ENCODE data around the gene FOLR1. TPM values are rescaled to one million over a fixed set of nuclear protein-coding genes. Genes with fewer than 3 reads are reported as not detected.

FOLR1 gene
- total and polyA plus RNA-seq, 11 donors: 0.08 to 0.79 (median 0.30) TPM; not detected in 7

DNA sequence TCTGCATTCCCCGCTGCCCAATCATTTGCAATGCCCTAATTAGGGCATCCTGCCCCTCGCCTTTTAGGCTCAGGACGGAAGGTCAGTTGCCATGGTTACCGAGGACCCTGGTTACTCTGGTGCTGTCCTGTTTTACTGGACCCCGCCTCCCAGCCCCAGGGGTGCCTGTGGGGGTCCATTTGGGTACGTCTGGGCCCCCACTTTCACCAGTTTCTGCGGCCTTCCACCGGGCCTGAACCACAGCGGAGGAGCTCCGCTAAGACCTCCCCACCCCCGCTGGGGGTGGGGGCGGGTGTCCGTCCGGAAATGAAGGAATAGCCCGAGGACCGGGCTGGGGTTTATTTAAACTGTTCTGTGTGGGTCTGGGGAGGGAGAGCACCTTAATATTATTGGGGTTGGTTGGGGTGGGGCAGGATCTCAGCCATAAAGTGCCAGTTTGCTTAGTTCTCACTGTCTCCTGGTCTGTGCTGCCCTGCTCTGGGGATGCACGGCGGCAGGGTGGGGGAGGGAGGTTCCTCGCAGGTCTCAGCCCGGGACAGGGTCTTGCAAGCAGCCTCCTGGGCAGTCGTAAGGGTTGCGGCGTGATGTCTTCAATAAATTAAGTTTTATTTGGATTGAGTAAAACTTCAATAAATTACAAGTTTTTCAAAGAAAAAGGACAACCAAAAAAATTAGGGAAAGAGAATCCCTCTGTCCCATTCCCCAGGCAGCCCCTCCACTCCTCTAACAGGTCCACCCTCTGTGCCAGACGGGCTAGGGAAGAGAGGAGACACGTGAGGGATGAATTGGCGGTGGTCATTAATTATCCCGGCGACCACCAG lies 46.8 kb downstream of the FOLR1 start:
- H3K4me1 ChIP-seq: peaks cover 0 to 44% (median 31%) of the 10 kb centered on the region in 12 donors
- no peak for DNase-seq
- H3K27ac ChIP-seq: peak overlapping the region in 5 of 12 donors; percentile 39 to 78 (median 52)
- ATAC-seq: peak in 1 of 4 donors; percentile 1
- H3K4me3 ChIP-seq: peak overlapping the region in 5 of 12 donors; percentile 43 to 56 (median 47)
- H3K27me3 ChIP-seq: peaks cover 12 to 45% (median 31%) of the 10 kb centered on the region in 9 donors
- intact Hi-C loops (cut with DNase I): loop anchor here in 1 of 10 donors (10.0 kb wide), 1 partner anchor 176 kb away; no protein-coding TSS in a partner anchor
- no peak for TF ChIP-seq POLR2A (IDR thresholded peaks at IDR 0.05)
- TF ChIP-seq, protein P1, sequence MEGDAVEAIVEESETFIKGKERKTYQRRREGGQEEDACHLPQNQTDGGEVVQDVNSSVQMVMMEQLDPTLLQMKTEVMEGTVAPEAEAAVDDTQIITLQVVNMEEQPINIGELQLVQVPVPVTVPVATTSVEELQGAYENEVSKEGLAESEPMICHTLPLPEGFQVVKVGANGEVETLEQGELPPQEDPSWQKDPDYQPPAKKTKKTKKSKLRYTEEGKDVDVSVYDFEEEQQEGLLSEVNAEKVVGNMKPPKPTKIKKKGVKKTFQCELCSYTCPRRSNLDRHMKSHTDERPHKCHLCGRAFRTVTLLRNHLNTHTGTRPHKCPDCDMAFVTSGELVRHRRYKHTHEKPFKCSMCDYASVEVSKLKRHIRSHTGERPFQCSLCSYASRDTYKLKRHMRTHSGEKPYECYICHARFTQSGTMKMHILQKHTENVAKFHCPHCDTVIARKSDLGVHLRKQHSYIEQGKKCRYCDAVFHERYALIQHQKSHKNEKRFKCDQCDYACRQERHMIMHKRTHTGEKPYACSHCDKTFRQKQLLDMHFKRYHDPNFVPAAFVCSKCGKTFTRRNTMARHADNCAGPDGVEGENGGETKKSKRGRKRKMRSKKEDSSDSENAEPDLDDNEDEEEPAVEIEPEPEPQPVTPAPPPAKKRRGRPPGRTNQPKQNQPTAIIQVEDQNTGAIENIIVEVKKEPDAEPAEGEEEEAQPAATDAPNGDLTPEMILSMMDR (IDR thresholded peaks at IDR 0.05): peak in 1 of 12 donors; percentile 11
- 70 to 79% (median 73%) methylated on average over 24 to 28 of the region's 28 CpGs for WGBS, 4 donors
- peaks cover 0 to 47% (median 42%) of the 10 kb centered on the region in 9 donors for H3K36me3 ChIP-seq
- no peaks in the 10 kb centered on the region for H3K9me3 ChIP-seq

DNA sequence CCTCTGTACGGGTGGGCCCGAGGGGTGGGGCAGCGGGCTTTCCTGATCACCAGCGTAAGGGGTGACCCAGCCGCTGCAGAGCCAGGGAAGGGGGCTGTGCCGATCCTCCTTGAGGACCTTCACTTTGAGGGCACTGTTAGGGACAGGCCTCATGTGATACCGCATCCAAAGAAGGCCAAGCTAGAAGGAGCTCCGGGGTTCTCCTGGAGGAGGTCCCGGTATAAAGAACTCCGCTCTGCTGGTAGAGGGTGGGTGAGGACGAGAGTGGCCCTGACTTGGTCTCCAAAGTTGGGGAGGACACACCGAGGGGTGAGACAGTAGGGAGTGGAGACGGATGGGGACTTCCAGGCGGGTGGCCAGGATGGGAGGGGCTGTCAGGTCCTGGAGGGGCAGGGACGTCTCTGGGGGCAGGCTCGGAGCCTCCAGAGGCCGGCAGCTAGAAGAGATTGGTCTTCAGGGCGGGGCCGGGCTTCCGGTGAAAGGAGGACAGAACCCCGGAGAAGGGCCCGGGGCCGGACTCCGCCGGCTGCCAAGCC lies 47.4 kb downstream of the FOLR1 start:
- Histone ChIP-seq H3K27ac (peak overlapping the region in 7 of 12 donors; percentile 22 to 78 (median 42)), H3K4me3 (peak overlapping the region; percentile 10 to 56 (median 46)), H3K9me3 (no peaks in the 10 kb centered on the region), H3K4me1 (peaks cover 4 to 50% (median 31%) of the 10 kb centered on the region in 12 donors), H3K27me3 (peaks cover 18 to 52% (median 38%) of the 10 kb centered on the region in 9 donors), H3K36me3 (peaks cover 0 to 40% (median 36%) of the 10 kb centered on the region in 9 donors)
- ATAC-seq (peak; percentile 43 to 55 (median 52)), DNase-seq (peak; percentile 72 to 89 (median 80))
- intact Hi-C loops (cut with DNase I): loop anchor here in 1 of 10 donors (10.0 kb wide), 1 partner anchor 175 kb away; no protein-coding TSS in a partner anchor
- no peak for TF ChIP-seq POLR2A (IDR thresholded peaks at IDR 0.05)
- TF ChIP-seq, protein P1 (IDR thresholded peaks at IDR 0.05): no peak
- WGBS, 4 donors: 11 to 18% (median 13%) methylated on average over 17 to 25 of the region's 25 CpGs

DNA sequence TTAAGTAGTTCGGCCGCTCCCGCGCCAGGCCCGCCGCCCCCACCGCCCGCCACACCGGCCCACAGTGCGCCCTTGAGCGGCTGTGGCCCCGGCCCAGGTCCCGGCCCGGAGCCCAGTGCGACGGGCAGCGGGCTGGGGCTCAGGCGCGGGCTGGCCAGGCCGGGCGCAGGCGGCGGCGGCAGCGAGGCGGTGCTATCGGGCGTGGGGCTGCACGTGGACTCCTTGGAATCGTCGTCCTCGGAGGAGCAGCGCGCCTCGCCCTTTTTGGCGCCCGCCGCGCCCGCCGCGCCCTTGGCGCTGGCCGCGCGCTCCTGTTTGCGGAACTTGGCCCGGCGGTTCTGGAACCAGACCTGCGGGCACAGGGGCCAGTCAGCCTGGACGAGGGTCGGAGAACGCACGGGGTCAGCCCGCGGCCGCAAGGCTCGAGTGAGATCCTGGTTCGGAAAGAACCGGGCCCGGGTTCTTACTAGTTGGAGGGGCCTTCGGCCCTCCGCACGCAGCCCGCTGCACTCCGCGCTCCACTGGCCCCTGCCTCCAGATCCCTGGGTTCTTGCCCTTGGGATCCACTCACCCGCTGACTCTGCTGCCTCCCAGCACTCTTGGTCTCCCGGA lies 48.0 kb downstream of the FOLR1 start:
- peaks cover 4 to 53% (median 31%) of the 10 kb centered on the region in 12 donors for H3K4me1 ChIP-seq
- peaks cover 24 to 58% (median 43%) of the 10 kb centered on the region in 9 donors for H3K27me3 ChIP-seq
- peak overlapping the region; percentile 10 to 56 (median 46) for H3K4me3 ChIP-seq
- no peaks in the 10 kb centered on the region for H3K9me3 ChIP-seq
- peaks cover 0 to 35% (median 30%) of the 10 kb centered on the region in 9 donors for H3K36me3 ChIP-seq
- H3K27ac ChIP-seq: peak overlapping the region in 9 of 12 donors; percentile 22 to 78 (median 42)
- WGBS, 4 donors: 1 to 5% (median 2%) methylated on average over 8 to 69 of the region's 69 CpGs
- DNase-seq: peak in 4 of 5 donors; percentile 61 to 82 (median 72)
- intact Hi-C loops (cut with DNase I): loop anchor here in 1 of 10 donors (10.0 kb wide), 1 partner anchor 175 kb away; no protein-coding TSS in a partner anchor
- peak in 3 of 4 donors; percentile 19 to 60 (median 53) for ATAC-seq
- TF ChIP-seq, protein P1 (IDR thresholded peaks at IDR 0.05): peak in 3 of 12 donors; percentile 12 to 28 (median 24)
- TF ChIP-seq POLR2A (IDR thresholded peaks at IDR 0.05): no peak
